H9 (cell line): ENCODE results near the gene RBMS3. TPM values are rescaled to one million over a fixed set of nuclear protein-coding genes. Genes with fewer than 3 reads are reported as not detected.

Source experiments
- DNase-seq: peaks from one replicate; pipeline ENCODE4 v3.0.0-alpha.2; 2017
- H2AFZ ChIP-seq: one replicate; pipeline ENCODE4 v1.6.1; 2013; ENCODE audit warnings: mild to moderate bottlenecking, low read length, control low read depth, moderate library complexity
- H2AK5ac ChIP-seq: 2 replicates; pipeline ENCODE4 v1.6.1; 2013; ENCODE audit warnings: low read length, control low read depth, mixed read lengths; ENCODE audit not compliant: insufficient read length
- H2BK120ac ChIP-seq: one replicate; pipeline ENCODE4 v1.6.1; 2013; ENCODE audit warnings: low read depth, mild to moderate bottlenecking, low read length, control low read depth, inconsistent platforms; ENCODE audit not compliant: poor library complexity, severe bottlenecking
- H2BK12ac ChIP-seq: 2 replicates; pipeline ENCODE4 v1.6.1; 2013; ENCODE audit warnings: low read length, control low read depth, mixed read lengths, low read depth; ENCODE audit not compliant: insufficient read length
- H2BK15ac ChIP-seq: 2 replicates; pipeline ENCODE4 v1.6.1; 2013; ENCODE audit warnings: low read depth, low read length, control low read depth
- H2BK20ac ChIP-seq: one replicate; pipeline ENCODE4 v1.6.1; 2013; ENCODE audit warnings: low read depth, mild to moderate bottlenecking, low read length, control low read depth, inconsistent platforms; ENCODE audit not compliant: poor library complexity, severe bottlenecking
- H2BK5ac ChIP-seq: 2 replicates; pipeline ENCODE4 v1.6.1; 2013; ENCODE audit warnings: low read length, control low read depth, mixed read lengths; ENCODE audit not compliant: insufficient read length
- H3K14ac ChIP-seq: 2 replicates; pipeline ENCODE4 v1.6.1; 2013; ENCODE audit warnings: low read length, control low read depth; ENCODE audit not compliant: insufficient read depth
- H3K18ac ChIP-seq: 2 replicates; pipeline ENCODE4 v1.6.1; 2013; ENCODE audit warnings: low read depth, mild to moderate bottlenecking, mixed read lengths, low read length, control low read depth; ENCODE audit not compliant: insufficient read length
- H3K23ac ChIP-seq: 2 replicates; pipeline ENCODE4 v1.6.1; 2013; ENCODE audit warnings: low read length, control low read depth, mixed read lengths, low read depth; ENCODE audit not compliant: insufficient read length
- H3K23me2 ChIP-seq: 2 replicates; pipeline ENCODE4 v1.6.1; 2013; ENCODE audit warnings: low read depth, mild to moderate bottlenecking, mixed read lengths, low read length, control low read depth; ENCODE audit not compliant: insufficient read length, poor library complexity, severe bottlenecking
- H3K27ac ChIP-seq: 2 replicates; pipeline ENCODE4 v1.5.1; 2013; ENCODE audit warnings: low read length, control low read depth, mixed read lengths, low read depth; ENCODE audit not compliant: insufficient read length
- H3K27me3 ChIP-seq: 2 replicates; pipeline ENCODE4 v1.6.1; 2013; ENCODE audit warnings: low read length, control low read depth, inconsistent platforms; ENCODE audit not compliant: insufficient read depth
- H3K4ac ChIP-seq: 2 replicates; pipeline ENCODE4 v1.6.1; 2013; ENCODE audit warnings: low read depth, mild to moderate bottlenecking, control low read depth, inconsistent platforms, low read length, moderate library complexity
- H3K4me1 ChIP-seq: 2 replicates; pipeline ENCODE4 v1.6.1; 2013; ENCODE audit warnings: low read length, control low read depth, inconsistent platforms; ENCODE audit not compliant: insufficient read depth
- H3K4me2 ChIP-seq: 2 replicates; pipeline ENCODE4 v1.6.1; 2013; ENCODE audit warnings: low read length, control low read depth, mixed read lengths; ENCODE audit not compliant: insufficient read length, insufficient read depth
- H3K56ac ChIP-seq: 2 replicates; pipeline ENCODE4 v1.6.1; 2013; ENCODE audit warnings: low read depth, mild to moderate bottlenecking, mixed read lengths, low read length, control low read depth; ENCODE audit not compliant: insufficient read length
- H3K79me1 ChIP-seq: 2 replicates; pipeline ENCODE4 v1.6.1; 2013; ENCODE audit warnings: low read depth, mild to moderate bottlenecking, moderate library complexity, low read length, control low read depth, inconsistent platforms; ENCODE audit not compliant: insufficient read depth, poor library complexity, severe bottlenecking
- H3K79me2 ChIP-seq: 2 replicates; pipeline ENCODE4 v1.6.1; 2013; ENCODE audit warnings: low read length, control low read depth, inconsistent platforms; ENCODE audit not compliant: insufficient read depth
- H3K9ac ChIP-seq: 2 replicates; pipeline ENCODE4 v1.6.1; 2013; ENCODE audit warnings: low read length, control low read depth, mixed read lengths; ENCODE audit not compliant: insufficient read length; ENCODE audit errors: extremely low read depth
- H3K9me3 ChIP-seq: one replicate; pipeline ENCODE4 v1.6.1; 2013; ENCODE audit warnings: low read depth, low read length, inconsistent platforms; ENCODE audit not compliant: control insufficient read depth
- H3T11ph ChIP-seq: one replicate; pipeline ENCODE4 v1.6.1; 2013; ENCODE audit warnings: mild to moderate bottlenecking, low read length, control low read depth, inconsistent platforms
- H4K20me1 ChIP-seq: one replicate; pipeline ENCODE4 v1.6.1; 2013; ENCODE audit not compliant: control insufficient read depth, insufficient read length, insufficient read depth
- H4K5ac ChIP-seq: 2 replicates; pipeline ENCODE4 v1.6.1; 2013; ENCODE audit warnings: low read depth, mild to moderate bottlenecking, mixed read lengths, low read length, control low read depth; ENCODE audit not compliant: insufficient read length
- H4K8ac ChIP-seq: replicated peaks from 2 replicates; pipeline ENCODE4 v1.6.1; 2013; ENCODE audit warnings: low read length, control low read depth, mixed read lengths, low read depth; ENCODE audit not compliant: insufficient read length
- H4K91ac ChIP-seq: 2 replicates; pipeline ENCODE4 v1.6.1; 2013; ENCODE audit warnings: low read depth, mild to moderate bottlenecking, moderate library complexity, mixed read lengths, low read length, control low read depth; ENCODE audit not compliant: insufficient read length
- H3K27ac Mint-ChIP-seq, 3 experiments: 2 replicates in 2 of 3; 3 replicates in 1 of 3; pipeline ENCODE4 v1.8.0; 2020 to 2021; ENCODE audit warnings: mixed read lengths in 3 of 3, mild to moderate bottlenecking in 1 of 3, moderate library complexity in 1 of 3
- H3K27me3 Mint-ChIP-seq: 2 replicates; pipeline ENCODE4 v1.8.0; 2021; ENCODE audit warnings: low read depth, mild to moderate bottlenecking, moderate library complexity, mixed read lengths
- H3K36me3 Mint-ChIP-seq, 3 experiments: 2 replicates in 2 of 3; 3 replicates in 1 of 3; pipeline ENCODE4 v1.8.0; 2020 to 2021; ENCODE audit warnings: low read depth in 3 of 3, mixed read lengths in 3 of 3; ENCODE audit not compliant: insufficient read depth in 1 of 3
- H3K4me1 Mint-ChIP-seq, 2 experiments: 2 replicates each; pipeline ENCODE4 v1.8.0; 2020; ENCODE audit warnings: mixed read lengths in 2 of 2
- H3K4me3 Mint-ChIP-seq, 2 experiments: 2 replicates in 1 of 2; 3 replicates in 1 of 2; pipeline ENCODE4 v1.8.0; 2020 to 2021; ENCODE audit warnings: mild to moderate bottlenecking in 2 of 2, mixed read lengths in 2 of 2, moderate library complexity in 1 of 2
- H3K9me3 Mint-ChIP-seq, 2 experiments: 2 replicates in 1 of 2; 3 replicates in 1 of 2; pipeline ENCODE4 v1.8.0; 2020; ENCODE audit warnings: mild to moderate bottlenecking in 2 of 2, mixed read lengths in 2 of 2, moderate library complexity in 1 of 2
- WGBS: extraction: QIAGEN DNeasy Blood & Tissue Kit; methylation state at CpG from one replicate; pipeline ENCODE4 v1.1.7; 2013; ENCODE audit warnings: missing lambda C conversion rate, low lambda C conversion rate, mixed read lengths; ENCODE audit not compliant: insufficient read length; ENCODE audit errors: extremely low coverage; 5-methylcytosine and 5-hydroxymethylcytosine counted together
- total RNA-seq: library from RNA; stranded (reverse); gene quantifications from 2 replicates; pipeline ENCODE4 v1.2.1, GENCODE V29; 2021
- TF ChIP-seq, protein P1 (sequence below): fragments of 200-600 bp; sonication (generic); conservative IDR thresholded peaks from 3 replicates; pipeline ENCODE4 v1.8.0; 2021; ENCODE audit warnings: antibody characterized with exemption, mild to moderate bottlenecking

Gene RBMS3
- total RNA-seq, 1 experiment from 2014 or later = 8.1 TPM

GRCh38 chr3:29751647-29752314, 470.9 kb downstream of the RBMS3 start:
- Histone ChIP-seq H3K56ac (no peak overlapping the region), H3K18ac (no peak overlapping the region), H3K79me2 (no peaks in the 10 kb centered on the region), H4K91ac (no peak overlapping the region), H2BK5ac (no peak overlapping the region), H4K20me1 (no peaks in the 10 kb centered on the region), H3T11ph (no peak overlapping the region), H4K8ac (no peak overlapping the region), H3K27ac (no peak overlapping the region), H4K5ac (no peak overlapping the region), H3K23ac (no peak overlapping the region), H2BK12ac (no peak overlapping the region), H3K4me1 (peaks cover 3% of the 10 kb centered on the region; the same call in 1 of the 2 replicates), H2AFZ (no peak overlapping the region), H3K79me1 (no peaks in the 10 kb centered on the region), H2BK20ac (no peak overlapping the region), H3K14ac (no peak overlapping the region), H3K9me3 (no peaks in the 10 kb centered on the region), H3K27me3 (no peaks in the 10 kb centered on the region), H3K9ac (no peak overlapping the region), H2BK120ac (no peak overlapping the region), H3K4ac (no peak overlapping the region), H3K23me2 (no peaks in the 10 kb centered on the region), H2BK15ac (no peak overlapping the region), H3K4me2 (no peak overlapping the region), H2AK5ac (no peak overlapping the region)
- Mint-ChIP-seq H3K27me3 (no peaks in the 10 kb centered on the region), H3K4me3 (no peak overlapping the region), H3K36me3 (peaks cover 0 to 3% (median 0%) of the 10 kb centered on the region in 3 experiments; a peak in 2 of 7 replicates), H3K4me1 (peaks cover 8 to 11% of the 10 kb centered on the region in 2 experiments), H3K9me3 (peaks cover 0 to 2% of the 10 kb centered on the region in 2 experiments; a peak in 3 of 5 replicates), H3K27ac (no peak overlapping the region)
- DNase-seq = no peak
- TF ChIP-seq, protein P1, sequence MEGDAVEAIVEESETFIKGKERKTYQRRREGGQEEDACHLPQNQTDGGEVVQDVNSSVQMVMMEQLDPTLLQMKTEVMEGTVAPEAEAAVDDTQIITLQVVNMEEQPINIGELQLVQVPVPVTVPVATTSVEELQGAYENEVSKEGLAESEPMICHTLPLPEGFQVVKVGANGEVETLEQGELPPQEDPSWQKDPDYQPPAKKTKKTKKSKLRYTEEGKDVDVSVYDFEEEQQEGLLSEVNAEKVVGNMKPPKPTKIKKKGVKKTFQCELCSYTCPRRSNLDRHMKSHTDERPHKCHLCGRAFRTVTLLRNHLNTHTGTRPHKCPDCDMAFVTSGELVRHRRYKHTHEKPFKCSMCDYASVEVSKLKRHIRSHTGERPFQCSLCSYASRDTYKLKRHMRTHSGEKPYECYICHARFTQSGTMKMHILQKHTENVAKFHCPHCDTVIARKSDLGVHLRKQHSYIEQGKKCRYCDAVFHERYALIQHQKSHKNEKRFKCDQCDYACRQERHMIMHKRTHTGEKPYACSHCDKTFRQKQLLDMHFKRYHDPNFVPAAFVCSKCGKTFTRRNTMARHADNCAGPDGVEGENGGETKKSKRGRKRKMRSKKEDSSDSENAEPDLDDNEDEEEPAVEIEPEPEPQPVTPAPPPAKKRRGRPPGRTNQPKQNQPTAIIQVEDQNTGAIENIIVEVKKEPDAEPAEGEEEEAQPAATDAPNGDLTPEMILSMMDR = no peak
- WGBS = no CpG with 5 or more reads among the region's 9 CpGs
